Stimulated activated CD8-positive, alpha-beta memory T cell treated with anti-CD3 and anti-CD28 coated beads, Interleukin-2, amount 100 ng/mL, for 1 hour (primary cell): ENCODE data around the gene GPRIN1.
"Not testable (repeated sequence)": the region's sequence is repeated elsewhere in the genome, so short reads cannot be mapped to it uniquely, and the experiment has no call there.

Experiments
- DNase-seq, 2 donors: peaks; one replicate each; pipeline ENCODE4 v3.0.0-alpha.2; 2020; ENCODE audit warnings: low read depth in 2 of 2

The GPRIN1 gene

GRCh38 chr5:176624938-176625337 is 15.0 kb upstream of the GPRIN1 start:
- DNase-seq: no peak

- no peak for DNase-seq
Measured at GRCh38 chr5:176624142-176624541, 14.2 kb upstream of the GPRIN1 start.

GRCh38 chr5:176621661-176622079 is 11.7 kb upstream of the GPRIN1 start:
- no peak for DNase-seq

- DNase-seq: no peak
Measured at GRCh38 chr5:176620333-176620981, 10.5 kb upstream of the GPRIN1 start.

- DNase-seq: no peak
Measured at GRCh38 chr5:176619569-176620332, 9.8 kb upstream of the GPRIN1 start.

- peak; percentile 33 to 62 for DNase-seq
Measured at GRCh38 chr5:176619203-176619568, 9.2 kb upstream of the GPRIN1 start.

- DNase-seq: no peak
Measured at GRCh38 chr5:176618783-176619182, 8.8 kb upstream of the GPRIN1 start.

GRCh38 chr5:176616511-176616910 is 6.6 kb upstream of the GPRIN1 start:
- DNase-seq: no peak

GRCh38 chr5:176614805-176615478 is 5.0 kb upstream of the GPRIN1 start:
- no peak for DNase-seq

GRCh38 chr5:176612855-176613254 is 2.9 kb upstream of the GPRIN1 start:
- no peak for DNase-seq

GRCh38 chr5:176612008-176612407 is 2.1 kb upstream of the GPRIN1 start:
- DNase-seq: no peak

- DNase-seq: no peak
Measured at GRCh38 chr5:176611435-176611834, 1.5 kb upstream of the GPRIN1 start.

GRCh38 chr5:176610435-176610773 is 448 bp upstream of the GPRIN1 start:
- DNase-seq: no peak

- DNase-seq: no peak
Measured at GRCh38 chr5:176608937-176609723, 826 bp downstream of the GPRIN1 start.

- DNase-seq: no peak
Measured at GRCh38 chr5:176608142-176608705, 1.7 kb downstream of the GPRIN1 start.

GRCh38 chr5:176606875-176607274 is 3.1 kb downstream of the GPRIN1 start:
- DNase-seq: no peak

- DNase-seq: no peak
Measured at GRCh38 chr5:176606032-176606431, 3.9 kb downstream of the GPRIN1 start.

- DNase-seq: no peak
Measured at GRCh38 chr5:176603091-176603490, 6.9 kb downstream of the GPRIN1 start.

- DNase-seq: no peak
Measured at GRCh38 chr5:176601901-176602482, 8.0 kb downstream of the GPRIN1 start.

GRCh38 chr5:176599749-176600430 is 10.1 kb downstream of the GPRIN1 start:
- DNase-seq: not testable (repeated sequence)
